H1 (cell line): ENCODE data around the gene CAMK2A. TPM values are rescaled to one million over a fixed set of nuclear protein-coding genes. Genes with fewer than 3 reads are reported as not detected.

Experiments used
- CTCF ChIA-PET: fragments of 300-600 bp; sonication (Branson Sonifier 250); formaldehyde crosslinking; loops from one replicate; lab custom pipeline; 2021; ENCODE audit not compliant: partially characterized antibody; lab: Charles Lee
- POLR2A ChIA-PET: fragments of 300-600 bp; sonication (Branson Sonifier 250); formaldehyde crosslinking; loops from one replicate; lab custom pipeline; 2021; ENCODE audit warnings: inconsistent platforms; ENCODE audit not compliant: partially characterized antibody; lab: Charles Lee
- DNase-seq, 2 experiments: peaks; one replicate each; pipeline versions ENCODE4 v3.0.0 to v3.0.0-alpha.2; 2010 to 2022; ENCODE audit warnings: low spot score in 2 of 2, low read depth in 1 of 2, mixed read lengths in 1 of 2
- FAIRE-seq: peaks from 2 replicates; lab custom pipeline; 2011; peaks lifted over from hg19 to GRCh38; lab: Jason Lieb, UNC
- H2AFZ ChIP-seq: 2 replicates; pipeline ENCODE4 v1.8.1; 2012; ENCODE audit warnings: low read length, inconsistent platforms
- H2AK5ac ChIP-seq: 2 replicates; pipeline ENCODE4 v1.6.1; 2013; ENCODE audit warnings: low read depth, low read length
- H2BK120ac ChIP-seq: replicated peaks from 2 replicates; pipeline ENCODE3; 2013; ENCODE audit warnings: low read depth, low read length, inconsistent platforms
- H2BK12ac ChIP-seq: 2 replicates; pipeline ENCODE4 v1.6.1; 2013; ENCODE audit warnings: low read depth, low read length
- H2BK15ac ChIP-seq: 2 replicates; pipeline ENCODE4 v1.6.1; 2013; ENCODE audit warnings: low read length
- H2BK20ac ChIP-seq: 2 replicates; pipeline ENCODE4 v1.6.1; 2013; ENCODE audit warnings: low read length
- H2BK5ac ChIP-seq: 2 replicates; pipeline ENCODE4 v1.6.1; 2013; ENCODE audit warnings: low read depth, low read length
- H3K14ac ChIP-seq: 2 replicates; pipeline ENCODE4 v1.6.1; 2013; ENCODE audit warnings: inconsistent platforms; ENCODE audit not compliant: insufficient read length
- H3K18ac ChIP-seq: 2 replicates; pipeline ENCODE4 v1.6.1; 2013; ENCODE audit warnings: low read length; ENCODE audit errors: extremely low read depth
- H3K23ac ChIP-seq: 2 replicates; pipeline ENCODE4 v1.6.1; 2013; ENCODE audit warnings: inconsistent platforms; ENCODE audit not compliant: insufficient read length
- H3K23me2 ChIP-seq: 2 replicates; pipeline ENCODE4 v1.6.1; 2013; ENCODE audit warnings: low read depth, low read length
- H3K27ac ChIP-seq: 2 replicates; pipeline ENCODE4 v1.6.1; 2011; ENCODE audit warnings: low read depth, low read length, inconsistent platforms
- H3K27me3 ChIP-seq, 4 experiments: replicated peaks in 1 of 4; 1 replicate in 1 of 4; 2 replicates in 3 of 4; pipeline versions ENCODE4 v1.6.1 to v1.8.1; 2011 to 2013; ENCODE audit warnings: low read length in 3 of 4, mild to moderate bottlenecking in 3 of 4, inconsistent platforms in 2 of 4, mixed read lengths in 2 of 4, moderate library complexity in 1 of 4; ENCODE audit not compliant: control insufficient read depth in 3 of 4, insufficient read depth in 3 of 4; ENCODE audit errors: extremely low read depth in 1 of 4
- H3K36me3 ChIP-seq, 4 experiments: 2 replicates each; pipeline versions ENCODE4 v1.6.1 to v1.8.1; 2011 to 2013; ENCODE audit warnings: mild to moderate bottlenecking in 4 of 4, low read length in 3 of 4, moderate library complexity in 2 of 4, control low read depth in 1 of 4, inconsistent platforms in 1 of 4; ENCODE audit not compliant: insufficient read depth in 4 of 4, control insufficient read depth in 2 of 4
- H3K4ac ChIP-seq: replicated peaks from 2 replicates; pipeline ENCODE3; 2013; ENCODE audit warnings: low read length, low read depth, mixed read lengths, inconsistent platforms; ENCODE audit not compliant: insufficient read length
- H3K4me1 ChIP-seq, 4 experiments: replicated peaks in 1 of 4; 1 replicate in 1 of 4; 2 replicates in 3 of 4; pipeline versions ENCODE4 v1.6.1 to v1.8.1; 2011 to 2013; ENCODE audit warnings: low read length in 3 of 4, inconsistent platforms in 2 of 4, mixed read lengths in 1 of 4; ENCODE audit not compliant: insufficient read depth in 4 of 4, control insufficient read depth in 3 of 4
- H3K4me2 ChIP-seq, 2 experiments: 2 replicates each; pipeline versions ENCODE4 v1.6.1 to v1.8.1; 2011 to 2013; ENCODE audit warnings: low read depth in 2 of 2, low read length in 2 of 2, control low read depth in 1 of 2, inconsistent platforms in 1 of 2, mild to moderate bottlenecking in 1 of 2; ENCODE audit not compliant: insufficient read depth in 1 of 2
- H3K4me3 ChIP-seq, 4 experiments: fragments of 200-600, 300-600 bp in 1 of 4; sonication (generic), shearing (Covaris generic), sonication (Bioruptor Twin) in 1 of 4; 2 replicates each; pipeline versions ENCODE4 v1.5.1 to v1.8.1; 2011 to 2016; ENCODE audit warnings: low read length in 4 of 4, low read depth in 3 of 4, control low read depth in 2 of 4, inconsistent platforms in 2 of 4, mild to moderate bottlenecking in 2 of 4, mixed read lengths in 1 of 4, moderate library complexity in 1 of 4; ENCODE audit not compliant: insufficient read depth in 2 of 4; ENCODE audit errors: extremely low read depth in 1 of 4
- H3K56ac ChIP-seq: replicated peaks from 2 replicates; pipeline ENCODE3; 2013; ENCODE audit warnings: low read depth, mild to moderate bottlenecking, mixed read lengths, low read length, inconsistent platforms; ENCODE audit not compliant: insufficient read length
- H3K79me1 ChIP-seq: 2 replicates; pipeline ENCODE4 v1.6.1; 2013; ENCODE audit warnings: low read depth, low read length, control low read depth
- H3K79me2 ChIP-seq, 2 experiments: 2 replicates each; pipeline versions ENCODE4 v1.6.1 to v1.8.1; 2012 to 2013; ENCODE audit warnings: low read length in 2 of 2, mild to moderate bottlenecking in 2 of 2, inconsistent platforms in 1 of 2; ENCODE audit not compliant: insufficient read depth in 2 of 2, control insufficient read depth in 1 of 2
- H3K9ac ChIP-seq, 4 experiments: replicated peaks in 1 of 4; 1 replicate in 1 of 4; 2 replicates in 3 of 4; pipeline versions ENCODE4 v1.6.1 to v1.8.1; 2011 to 2013; ENCODE audit warnings: low read depth in 3 of 4, low read length in 3 of 4, control low read depth in 2 of 4, mild to moderate bottlenecking in 2 of 4, moderate library complexity in 2 of 4, inconsistent platforms in 1 of 4; ENCODE audit errors: extremely low read depth in 1 of 4
- H3K9me3 ChIP-seq, 2 experiments: 2 replicates each; pipeline versions ENCODE4 v1.6.1 to v1.8.1; 2012 to 2013; ENCODE audit warnings: mild to moderate bottlenecking in 2 of 2, moderate library complexity in 2 of 2, control low read depth in 1 of 2, inconsistent platforms in 1 of 2, low read depth in 1 of 2, low read length in 1 of 2, mixed read lengths in 1 of 2; ENCODE audit not compliant: insufficient read depth in 2 of 2
- H4K20me1 ChIP-seq, 2 experiments: replicated peaks in 1 of 2; 2 replicates each; pipeline versions ENCODE3 to v1.8.1; 2011 to 2013; ENCODE audit warnings: inconsistent platforms in 2 of 2, low read length in 2 of 2, mild to moderate bottlenecking in 1 of 2; ENCODE audit not compliant: insufficient read depth in 2 of 2, control insufficient read depth in 1 of 2
- H4K5ac ChIP-seq: 2 replicates; pipeline ENCODE4 v1.6.1; 2013; ENCODE audit warnings: low read length, low read depth, mixed read lengths, inconsistent platforms; ENCODE audit not compliant: insufficient read length
- H4K8ac ChIP-seq: 2 replicates; pipeline ENCODE4 v1.8.0; 2013; ENCODE audit warnings: mild to moderate bottlenecking, moderate library complexity, low read length, inconsistent platforms; ENCODE audit not compliant: insufficient read depth; ENCODE audit errors: extremely low read depth
- H4K91ac ChIP-seq: replicated peaks from 2 replicates; pipeline ENCODE3; 2013; ENCODE audit warnings: low read length, mixed read lengths, inconsistent platforms; ENCODE audit not compliant: insufficient read length
- ATF2 ChIP-seq: IDR thresholded peaks from 2 replicates; pipeline ENCODE4 v1.6.1; 2012; ENCODE audit warnings: low read length, inconsistent platforms
- BRCA1 ChIP-seq: IDR thresholded peaks from 2 replicates; pipeline ENCODE4 v1.6.1; 2012; ENCODE audit warnings: low read depth, low read length, improper control_type of control experiment
- EP300 ChIP-seq, 2 experiments: IDR thresholded peaks; 1 replicate in 1 of 2; 2 replicates in 1 of 2; pipeline ENCODE4 v1.6.1; 2011 to 2012; ENCODE audit warnings: low read depth in 2 of 2, low read length in 2 of 2, mild to moderate bottlenecking in 2 of 2, borderline replicate concordance in 1 of 2, inconsistent platforms in 1 of 2, moderate library complexity in 1 of 2
- GTF2F1 ChIP-seq: IDR thresholded peaks from 2 replicates; pipeline ENCODE4 v1.6.1; 2012; ENCODE audit warnings: low read depth, low read length, improper control_type of control experiment, borderline replicate concordance
- JUN ChIP-seq: IDR thresholded peaks from 2 replicates; pipeline ENCODE4 v1.6.1; 2011; ENCODE audit warnings: low read depth, mild to moderate bottlenecking, improper control_type of control experiment, low read length
- WGBS, 2 experiments: shearing (Covaris generic) in 1 of 2; methylation state at CpG; one replicate each; pipeline versions ENCODE4 v1.1.6 to v1.1.7; 2013 to 2015; ENCODE audit warnings: low lambda C conversion rate in 2 of 2, mixed read lengths in 2 of 2, inconsistent platforms in 1 of 2, low coverage in 1 of 2, missing lambda C conversion rate in 1 of 2; ENCODE audit not compliant: insufficient replicate concordance in 2 of 2, insufficient coverage in 1 of 2, insufficient read length in 1 of 2; ENCODE audit errors: extremely low coverage in 1 of 2, missing lambda C conversion rate in 1 of 2; 5-methylcytosine and 5-hydroxymethylcytosine counted together
- polyA plus RNA-seq, 7 experiments: library from polyadenylated mRNA; depleted of rRNA in 3 of 7; stranded (reverse) in 5 of 7; unstranded in 2 of 7; fragments of >200 nt in 5 of 7; fragments of 200-250 nt in 2 of 7; gene quantifications; 1 replicate in 5 of 7; 2 replicates in 1 of 7; 4 replicates in 1 of 7; pipeline versions ENCODE4 v1.2.1 to v1.2.3, GENCODE V29; 2011 to 2013; ENCODE audit warnings: missing spikeins in 2 of 7, mixed read lengths in 2 of 7
- total RNA-seq: library from RNA; stranded (reverse); fragmentation: NEBNext Ultra II Directional; extraction: Animal tissue kit (Norgen Biotek cat#: 25700); gene quantifications from 2 replicates; pipeline ENCODE4 v1.2.1, GENCODE V29; 2021

The CAMK2A gene
- total and polyA plus RNA-seq, 2 of the 8 experiments (the other 6 are each of a cell fraction or from before 2014, with no cell fraction given) = 0.20 to 0.28 TPM

- peaks cover 0 to 4% (median 0%) of the 10 kb centered on the region in 4 experiments; a peak in 1 of 7 replicates for H3K4me1 ChIP-seq
- no peak overlapping the region for H3K27ac ChIP-seq
- H3K4me2 ChIP-seq = no peak overlapping the region
- no peaks in the 10 kb centered on the region for H3K36me3 ChIP-seq
- H3K23me2 ChIP-seq = no peaks in the 10 kb centered on the region
- H3K56ac ChIP-seq = no peak overlapping the region
- no peak for TF ChIP-seq BRCA1
- TF ChIP-seq EP300 (IDR thresholded peaks at IDR 0.05; ENCODE audit: borderline replicate concordance in 1 of 2, low read depth in 2 of 2, low read length in 2 of 2) = no peak
- TF ChIP-seq JUN = no peak
- TF ChIP-seq ATF2 = no peak
- TF ChIP-seq GTF2F1 = no peak
- TF ChIP-seq, all 59 proteins: peak for 0
- Histone ChIP-seq H3K79me2 (no peaks in the 10 kb centered on the region), H4K5ac (no peak overlapping the region), H3K23ac (no peak overlapping the region), H3K14ac (no peak overlapping the region), H2BK5ac (no peak overlapping the region), H3K79me1 (no peaks in the 10 kb centered on the region), H3K27me3 (no peaks in the 10 kb centered on the region), H2AK5ac (no peak overlapping the region), H2BK12ac (no peak overlapping the region), H3K18ac (no peak overlapping the region), H2BK15ac (no peak overlapping the region), H2BK120ac (no peak overlapping the region), H4K8ac (no peak overlapping the region), H2BK20ac (no peak overlapping the region), H3K9ac (no peak overlapping the region), H4K91ac (no peak overlapping the region), H3K4me3 (no peak overlapping the region), H4K20me1 (no peaks in the 10 kb centered on the region), H3K9me3 (no peaks in the 10 kb centered on the region), H2AFZ (no peak overlapping the region), H3K4ac (no peak overlapping the region)
- FAIRE-seq (no peak), DNase-seq (no peak)
- WGBS, 2 experiments = 91% methylated on average over 7 of the region's 7 CpGs; no CpG with 5 or more reads in 1 of the 2 experiments
- ChIA-PET CTCF (interaction anchor here (0.6 to 21.2 kb wide), 8 partner anchors 11 to 101 kb away, joined by 3 to 302 read pairs (median 3); partner anchors contain the start of genes PDGFRB and SLC6A7), POLR2A (no interaction called here)
These were observed 66.1 kb downstream of the CAMK2A start for GRCh38 chr5:150223474-150223873.
